H9 (cell line): ENCODE results near the gene DAZAP1. TPM values are rescaled to one million over a fixed set of nuclear protein-coding genes. Genes with fewer than 3 reads are reported as not detected.

Source experiments
- DNase-seq: peaks from one replicate; pipeline ENCODE4 v3.0.0-alpha.2; 2017
- H2AFZ ChIP-seq: one replicate; pipeline ENCODE4 v1.6.1; 2013; ENCODE audit warnings: mild to moderate bottlenecking, low read length, control low read depth, moderate library complexity
- H2AK5ac ChIP-seq: 2 replicates; pipeline ENCODE4 v1.6.1; 2013; ENCODE audit warnings: low read length, control low read depth, mixed read lengths; ENCODE audit not compliant: insufficient read length
- H2BK120ac ChIP-seq: one replicate; pipeline ENCODE4 v1.6.1; 2013; ENCODE audit warnings: low read depth, mild to moderate bottlenecking, low read length, control low read depth, inconsistent platforms; ENCODE audit not compliant: poor library complexity, severe bottlenecking
- H2BK12ac ChIP-seq: 2 replicates; pipeline ENCODE4 v1.6.1; 2013; ENCODE audit warnings: low read length, control low read depth, mixed read lengths, low read depth; ENCODE audit not compliant: insufficient read length
- H2BK15ac ChIP-seq: 2 replicates; pipeline ENCODE4 v1.6.1; 2013; ENCODE audit warnings: low read depth, low read length, control low read depth
- H2BK20ac ChIP-seq: one replicate; pipeline ENCODE4 v1.6.1; 2013; ENCODE audit warnings: low read depth, mild to moderate bottlenecking, low read length, control low read depth, inconsistent platforms; ENCODE audit not compliant: poor library complexity, severe bottlenecking
- H2BK5ac ChIP-seq: 2 replicates; pipeline ENCODE4 v1.6.1; 2013; ENCODE audit warnings: low read length, control low read depth, mixed read lengths; ENCODE audit not compliant: insufficient read length
- H3K14ac ChIP-seq: 2 replicates; pipeline ENCODE4 v1.6.1; 2013; ENCODE audit warnings: low read length, control low read depth; ENCODE audit not compliant: insufficient read depth
- H3K18ac ChIP-seq: 2 replicates; pipeline ENCODE4 v1.6.1; 2013; ENCODE audit warnings: low read depth, mild to moderate bottlenecking, mixed read lengths, low read length, control low read depth; ENCODE audit not compliant: insufficient read length
- H3K23ac ChIP-seq: 2 replicates; pipeline ENCODE4 v1.6.1; 2013; ENCODE audit warnings: low read length, control low read depth, mixed read lengths, low read depth; ENCODE audit not compliant: insufficient read length
- H3K23me2 ChIP-seq: 2 replicates; pipeline ENCODE4 v1.6.1; 2013; ENCODE audit warnings: low read depth, mild to moderate bottlenecking, mixed read lengths, low read length, control low read depth; ENCODE audit not compliant: insufficient read length, poor library complexity, severe bottlenecking
- H3K27ac ChIP-seq: 2 replicates; pipeline ENCODE4 v1.5.1; 2013; ENCODE audit warnings: low read length, control low read depth, mixed read lengths, low read depth; ENCODE audit not compliant: insufficient read length
- H3K27me3 ChIP-seq: 2 replicates; pipeline ENCODE4 v1.6.1; 2013; ENCODE audit warnings: low read length, control low read depth, inconsistent platforms; ENCODE audit not compliant: insufficient read depth
- H3K4ac ChIP-seq: 2 replicates; pipeline ENCODE4 v1.6.1; 2013; ENCODE audit warnings: low read depth, mild to moderate bottlenecking, control low read depth, inconsistent platforms, low read length, moderate library complexity
- H3K4me1 ChIP-seq: 2 replicates; pipeline ENCODE4 v1.6.1; 2013; ENCODE audit warnings: low read length, control low read depth, inconsistent platforms; ENCODE audit not compliant: insufficient read depth
- H3K4me2 ChIP-seq: 2 replicates; pipeline ENCODE4 v1.6.1; 2013; ENCODE audit warnings: low read length, control low read depth, mixed read lengths; ENCODE audit not compliant: insufficient read length, insufficient read depth
- H3K56ac ChIP-seq: 2 replicates; pipeline ENCODE4 v1.6.1; 2013; ENCODE audit warnings: low read depth, mild to moderate bottlenecking, mixed read lengths, low read length, control low read depth; ENCODE audit not compliant: insufficient read length
- H3K79me1 ChIP-seq: 2 replicates; pipeline ENCODE4 v1.6.1; 2013; ENCODE audit warnings: low read depth, mild to moderate bottlenecking, moderate library complexity, low read length, control low read depth, inconsistent platforms; ENCODE audit not compliant: insufficient read depth, poor library complexity, severe bottlenecking
- H3K79me2 ChIP-seq: 2 replicates; pipeline ENCODE4 v1.6.1; 2013; ENCODE audit warnings: low read length, control low read depth, inconsistent platforms; ENCODE audit not compliant: insufficient read depth
- H3K9ac ChIP-seq: 2 replicates; pipeline ENCODE4 v1.6.1; 2013; ENCODE audit warnings: low read length, control low read depth, mixed read lengths; ENCODE audit not compliant: insufficient read length; ENCODE audit errors: extremely low read depth
- H3K9me3 ChIP-seq: one replicate; pipeline ENCODE4 v1.6.1; 2013; ENCODE audit warnings: low read depth, low read length, inconsistent platforms; ENCODE audit not compliant: control insufficient read depth
- H3T11ph ChIP-seq: one replicate; pipeline ENCODE4 v1.6.1; 2013; ENCODE audit warnings: mild to moderate bottlenecking, low read length, control low read depth, inconsistent platforms
- H4K20me1 ChIP-seq: one replicate; pipeline ENCODE4 v1.6.1; 2013; ENCODE audit not compliant: control insufficient read depth, insufficient read length, insufficient read depth
- H4K5ac ChIP-seq: 2 replicates; pipeline ENCODE4 v1.6.1; 2013; ENCODE audit warnings: low read depth, mild to moderate bottlenecking, mixed read lengths, low read length, control low read depth; ENCODE audit not compliant: insufficient read length
- H4K8ac ChIP-seq: replicated peaks from 2 replicates; pipeline ENCODE4 v1.6.1; 2013; ENCODE audit warnings: low read length, control low read depth, mixed read lengths, low read depth; ENCODE audit not compliant: insufficient read length
- H4K91ac ChIP-seq: 2 replicates; pipeline ENCODE4 v1.6.1; 2013; ENCODE audit warnings: low read depth, mild to moderate bottlenecking, moderate library complexity, mixed read lengths, low read length, control low read depth; ENCODE audit not compliant: insufficient read length
- H3K27ac Mint-ChIP-seq, 3 experiments: 2 replicates in 2 of 3; 3 replicates in 1 of 3; pipeline ENCODE4 v1.8.0; 2020 to 2021; ENCODE audit warnings: mixed read lengths in 3 of 3, mild to moderate bottlenecking in 1 of 3, moderate library complexity in 1 of 3
- H3K27me3 Mint-ChIP-seq: 2 replicates; pipeline ENCODE4 v1.8.0; 2021; ENCODE audit warnings: low read depth, mild to moderate bottlenecking, moderate library complexity, mixed read lengths
- H3K36me3 Mint-ChIP-seq, 3 experiments: 2 replicates in 2 of 3; 3 replicates in 1 of 3; pipeline ENCODE4 v1.8.0; 2020 to 2021; ENCODE audit warnings: low read depth in 3 of 3, mixed read lengths in 3 of 3; ENCODE audit not compliant: insufficient read depth in 1 of 3
- H3K4me1 Mint-ChIP-seq, 2 experiments: 2 replicates each; pipeline ENCODE4 v1.8.0; 2020; ENCODE audit warnings: mixed read lengths in 2 of 2
- H3K4me3 Mint-ChIP-seq, 2 experiments: 2 replicates in 1 of 2; 3 replicates in 1 of 2; pipeline ENCODE4 v1.8.0; 2020 to 2021; ENCODE audit warnings: mild to moderate bottlenecking in 2 of 2, mixed read lengths in 2 of 2, moderate library complexity in 1 of 2
- H3K9me3 Mint-ChIP-seq, 2 experiments: 2 replicates in 1 of 2; 3 replicates in 1 of 2; pipeline ENCODE4 v1.8.0; 2020; ENCODE audit warnings: mild to moderate bottlenecking in 2 of 2, mixed read lengths in 2 of 2, moderate library complexity in 1 of 2
- WGBS: extraction: QIAGEN DNeasy Blood & Tissue Kit; methylation state at CpG from one replicate; pipeline ENCODE4 v1.1.7; 2013; ENCODE audit warnings: missing lambda C conversion rate, low lambda C conversion rate, mixed read lengths; ENCODE audit not compliant: insufficient read length; ENCODE audit errors: extremely low coverage; 5-methylcytosine and 5-hydroxymethylcytosine counted together
- total RNA-seq: library from RNA; stranded (reverse); gene quantifications from 2 replicates; pipeline ENCODE4 v1.2.1, GENCODE V29; 2021
- TF ChIP-seq, protein P1 (sequence below): fragments of 200-600 bp; sonication (generic); conservative IDR thresholded peaks from 3 replicates; pipeline ENCODE4 v1.8.0; 2021; ENCODE audit warnings: antibody characterized with exemption, mild to moderate bottlenecking

DAZAP1 gene
- total RNA-seq, 1 experiment from 2014 or later: 265 TPM

GRCh38 chr19:1366899-1367870, 40.2 kb upstream of the DAZAP1 start:
- H3K27ac Mint-ChIP-seq: peak overlapping the region in 1 of 3 experiments; percentile 69; a peak in 2 of 7 replicates
- H3K27me3 ChIP-seq: no peaks in the 10 kb centered on the region
- no peaks in the 10 kb centered on the region for H3K27me3 Mint-ChIP-seq
- H3K56ac ChIP-seq: no peak overlapping the region
- no peaks in the 10 kb centered on the region for H3K9me3 ChIP-seq
- no peaks in the 10 kb centered on the region for H3K4me1 Mint-ChIP-seq
- H3K18ac ChIP-seq: no peak overlapping the region
- H2AK5ac ChIP-seq: no peak overlapping the region
- H3K4ac ChIP-seq: no peak overlapping the region
- H3K9ac ChIP-seq: no peak overlapping the region
- no peaks in the 10 kb centered on the region for H3K23me2 ChIP-seq
- H3K4me3 Mint-ChIP-seq: no peak overlapping the region
- whole genome bisulfite sequencing: no CpG with 5 or more reads among the region's 35 CpGs
- H3K27ac ChIP-seq: no peak overlapping the region
- no peak overlapping the region for H3K4me2 ChIP-seq
- H3K79me1 ChIP-seq: no peaks in the 10 kb centered on the region
- H4K5ac ChIP-seq: no peak overlapping the region
- no peak overlapping the region for H3K14ac ChIP-seq
- H2BK15ac ChIP-seq: no peak overlapping the region
- H2BK20ac ChIP-seq: no peak overlapping the region
- no peak overlapping the region for H4K91ac ChIP-seq
- no peak overlapping the region for H2AFZ ChIP-seq
- H4K20me1 ChIP-seq: no peaks in the 10 kb centered on the region
- H3K9me3 Mint-ChIP-seq: no peaks in the 10 kb centered on the region
- TF ChIP-seq, protein P1, sequence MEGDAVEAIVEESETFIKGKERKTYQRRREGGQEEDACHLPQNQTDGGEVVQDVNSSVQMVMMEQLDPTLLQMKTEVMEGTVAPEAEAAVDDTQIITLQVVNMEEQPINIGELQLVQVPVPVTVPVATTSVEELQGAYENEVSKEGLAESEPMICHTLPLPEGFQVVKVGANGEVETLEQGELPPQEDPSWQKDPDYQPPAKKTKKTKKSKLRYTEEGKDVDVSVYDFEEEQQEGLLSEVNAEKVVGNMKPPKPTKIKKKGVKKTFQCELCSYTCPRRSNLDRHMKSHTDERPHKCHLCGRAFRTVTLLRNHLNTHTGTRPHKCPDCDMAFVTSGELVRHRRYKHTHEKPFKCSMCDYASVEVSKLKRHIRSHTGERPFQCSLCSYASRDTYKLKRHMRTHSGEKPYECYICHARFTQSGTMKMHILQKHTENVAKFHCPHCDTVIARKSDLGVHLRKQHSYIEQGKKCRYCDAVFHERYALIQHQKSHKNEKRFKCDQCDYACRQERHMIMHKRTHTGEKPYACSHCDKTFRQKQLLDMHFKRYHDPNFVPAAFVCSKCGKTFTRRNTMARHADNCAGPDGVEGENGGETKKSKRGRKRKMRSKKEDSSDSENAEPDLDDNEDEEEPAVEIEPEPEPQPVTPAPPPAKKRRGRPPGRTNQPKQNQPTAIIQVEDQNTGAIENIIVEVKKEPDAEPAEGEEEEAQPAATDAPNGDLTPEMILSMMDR: no peak
- H3K36me3 Mint-ChIP-seq: peaks cover 27 to 85% (median 84%) of the 10 kb centered on the region in 3 experiments
- no peak overlapping the region for H2BK120ac ChIP-seq
- no peaks in the 10 kb centered on the region for H3K4me1 ChIP-seq
- no peak overlapping the region for H4K8ac ChIP-seq
- no peak overlapping the region for H3K23ac ChIP-seq
- no peak overlapping the region for H2BK5ac ChIP-seq
- H2BK12ac ChIP-seq: no peak overlapping the region
- no peak for DNase-seq
- H3K79me2 ChIP-seq: no peaks in the 10 kb centered on the region
- no peak overlapping the region for H3T11ph ChIP-seq
